A549 (cell line): ENCODE data around the gene RNF213. TPM values are rescaled to one million over a fixed set of nuclear protein-coding genes. Genes with fewer than 3 reads are reported as not detected.

Experiments used
- ATAC-seq, 2 experiments: fragments of 200-7000 bp in 1 of 2; fragments of >200 bp in 1 of 2; cut with Nextera tagmentation in 1 of 2; cut with Tn5 transposase in 1 of 2; 3 replicates each; pipeline versions ENCODE4 v1.8.0 to v1.9.1; 2018 to 2020; ENCODE audit warnings: mild to moderate bottlenecking in 1 of 2, moderate library complexity in 1 of 2
- CTCF ChIA-PET: fragments of 300-600 bp; sonication (Branson Sonifier 250); formaldehyde crosslinking; extraction: SDS; loops from one replicate; lab custom pipeline; 2021; ENCODE audit warnings: antibody characterized with exemption, inconsistent platforms; lab: Yijun Ruan, JAX
- POLR2A ChIA-PET: fragments of 350-600 bp; formaldehyde crosslinking; extraction: SDS; loops from one replicate; lab custom pipeline; 2021; ENCODE audit warnings: antibody characterized with exemption, inconsistent platforms; lab: Yijun Ruan, JAX
- DNase-seq, 2 experiments: peaks; one replicate each; pipeline versions ENCODE4 v3.0.0 to v3.0.0-alpha.2; 2011 to 2016; ENCODE audit warnings: low read depth in 1 of 2, low spot score in 1 of 2
- FAIRE-seq: peaks from 2 replicates; lab custom pipeline; 2011; peaks lifted over from hg19 to GRCh38; lab: Jason Lieb, UNC
- H3K27ac ChIP-seq, 2 experiments: fragments of >200 bp; sonication (Bioruptor Twin); formaldehyde crosslinking; 3 replicates each; pipeline ENCODE4 v1.5.1; 2016 to 2017
- H3K4me1 ChIP-seq: fragments of >200 bp; sonication (Bioruptor Twin); formaldehyde crosslinking; 3 replicates; pipeline ENCODE4 v1.6.1; 2016
- H3K4me2 ChIP-seq: fragments of >200 bp; sonication (Bioruptor Twin); formaldehyde crosslinking; 3 replicates; pipeline ENCODE4 v1.6.1; 2016
- H3K4me3 ChIP-seq: fragments of >200 bp; sonication (Bioruptor Twin); formaldehyde crosslinking; 3 replicates; pipeline ENCODE4 v1.5.1; 2016
- H3K9me3 ChIP-seq: fragments of >200 bp; sonication (Bioruptor Twin); formaldehyde crosslinking; 3 replicates; pipeline ENCODE4 v1.6.1; 2016
- BCL3 ChIP-seq: fragments of >200 bp; sonication (Bioruptor Twin); formaldehyde crosslinking; IDR thresholded peaks from 3 replicates; pipeline ENCODE4 v1.6.1; 2016
- CBX2 ChIP-seq: fragments of 200-600 bp; sonication (generic); IDR thresholded peaks from 2 replicates; pipeline ENCODE4 v1.6.1; 2016; ENCODE audit warnings: low read depth, mild to moderate bottlenecking, borderline replicate concordance
- CBX8 ChIP-seq: fragments of 200-600 bp; sonication (generic); IDR thresholded peaks from 2 replicates; pipeline ENCODE4 v1.6.1; 2016
- CHD2 ChIP-seq: fragments of 150-350 bp; IDR thresholded peaks from 2 replicates; pipeline ENCODE4 v1.6.1; 2014; ENCODE audit warnings: low read length; ENCODE audit not compliant: partially characterized antibody
- CHD4 ChIP-seq: fragments of 200-600 bp; sonication (generic); IDR thresholded peaks from 2 replicates; pipeline ENCODE4 v1.6.1; 2016; ENCODE audit warnings: antibody characterized with exemption, mild to moderate bottlenecking, borderline replicate concordance
- E2F6 ChIP-seq: IDR thresholded peaks from 2 replicates; pipeline ENCODE4 v1.6.1; 2012; ENCODE audit warnings: low read depth, borderline replicate concordance
- EHF ChIP-seq: fragments of 250-450 bp; sonication (Bioruptor Pico); IDR thresholded peaks from 2 replicates; pipeline ENCODE4 v1.5.0; 2020; ENCODE audit warnings: mild to moderate bottlenecking
- EHMT2 ChIP-seq: fragments of 200-600 bp; sonication (generic); IDR thresholded peaks from 2 replicates; pipeline ENCODE4 v1.6.1; 2016; ENCODE audit warnings: antibody characterized with exemption, low read depth, mild to moderate bottlenecking, moderate library complexity
- ELK1 ChIP-seq: fragments of 150-350 bp; IDR thresholded peaks from 2 replicates; pipeline ENCODE4 v1.6.1; 2014; ENCODE audit warnings: low read depth, mild to moderate bottlenecking, low read length
- FOSB ChIP-seq: fragments of 250-450 bp; sonication (Bioruptor Pico); IDR thresholded peaks from 2 replicates; pipeline ENCODE4 v1.5.0; 2020; ENCODE audit warnings: mild to moderate bottlenecking, moderate library complexity
- JUN ChIP-seq, 2 experiments: fragments of >200 bp; sonication (Bioruptor Twin); formaldehyde crosslinking; IDR thresholded peaks; 2 replicates in 1 of 2; 3 replicates in 1 of 2; pipeline ENCODE4 v1.6.1; 2016 to 2017
- KDM1A ChIP-seq: fragments of 200-600 bp; sonication (generic); IDR thresholded peaks from 2 replicates; pipeline ENCODE4 v1.6.1; 2016; ENCODE audit warnings: low read depth, mild to moderate bottlenecking
- MAX ChIP-seq: IDR thresholded peaks from 2 replicates; pipeline ENCODE4 v1.6.1; 2012
- MYC ChIP-seq: IDR thresholded peaks from 2 replicates; pipeline ENCODE4 v1.6.1; 2012; ENCODE audit warnings: mild to moderate bottlenecking, inconsistent platforms, low read length, improper control_type of control experiment, borderline replicate concordance
- NPAS2 ChIP-seq: fragments of 250-450 bp; sonication (Bioruptor Pico); IDR thresholded peaks from 2 replicates; pipeline ENCODE4 v1.8.0; 2022; ENCODE audit warnings: mild to moderate bottlenecking, moderate library complexity, borderline replicate concordance
- PBX3 ChIP-seq: IDR thresholded peaks from 2 replicates; pipeline ENCODE4 v1.6.1; 2012
- RAD21 ChIP-seq, 2 experiments: fragments of >200 bp in 1 of 2; sonication (Bioruptor Twin) in 1 of 2; formaldehyde crosslinking in 1 of 2; IDR thresholded peaks in 1 of 2; conservative IDR thresholded peaks in 1 of 2; 2 replicates in 1 of 2; 3 replicates in 1 of 2; pipeline ENCODE4 v1.6.1; 2012 to 2018; ENCODE audit warnings: inconsistent platforms in 1 of 2
- RCOR1 ChIP-seq: fragments of 150-350 bp; IDR thresholded peaks from 2 replicates; pipeline ENCODE4 v1.6.1; 2014; ENCODE audit warnings: antibody characterized with exemption, low read length, low read depth
- REST ChIP-seq: fragments of 200-600 bp; sonication (generic); IDR thresholded peaks from 2 replicates; pipeline ENCODE4 v1.6.1; 2016; ENCODE audit warnings: antibody characterized with exemption, mild to moderate bottlenecking, moderate library complexity
- RFX5 ChIP-seq: fragments of 450-650 bp; IDR thresholded peaks from 2 replicates; pipeline ENCODE4 v1.7.1; 2014; ENCODE audit warnings: antibody characterized with exemption, mild to moderate bottlenecking, moderate library complexity
- SREBF2 ChIP-seq: fragments of 450-650 bp; IDR thresholded peaks from 2 replicates; pipeline ENCODE4 v1.6.1; 2014; ENCODE audit warnings: mild to moderate bottlenecking, moderate library complexity
- ZC3H11A ChIP-seq: fragments of 450-650 bp; IDR thresholded peaks from 2 replicates; pipeline ENCODE4 v1.6.1; 2014; ENCODE audit warnings: antibody characterized with exemption, mild to moderate bottlenecking
- WGBS: methylation state at CpG from one replicate; pipeline ENCODE4 v1.1.6; 2017; ENCODE audit errors: missing lambda C conversion rate; 5-methylcytosine and 5-hydroxymethylcytosine counted together
- polyA plus RNA-seq, 4 experiments: library from polyadenylated mRNA; depleted of rRNA in 3 of 4; stranded (reverse); fragments of >200 nt; fragmentation: RNase III in 1 of 4; extraction: RNeasy Plus Mini Kit Qiagen cat#74134 plus additional on column Dnase treatment in 1 of 4; gene quantifications; 2 replicates in 3 of 4; 3 replicates in 1 of 4; pipeline ENCODE4 v1.2.3, GENCODE V29; 2011 to 2017

Gene RNF213
- polyA plus RNA-seq, 2 of the 4 experiments (the other 2 are of a cell fraction) = 59.1 to 127 TPM

- DNase-seq (no peak), FAIRE-seq (no peak), ATAC-seq (no peak)
- no peak for TF ChIP-seq KDM1A
- H3K27ac ChIP-seq = no peak overlapping the region
- H3K4me2 ChIP-seq = no peak overlapping the region; the same call in 2 of the 3 replicates
- ChIA-PET POLR2A (interaction anchor here (2.9 kb wide), 1 partner anchor 38 kb away, joined by 12 read pairs; no protein-coding TSS in a partner anchor), CTCF (interaction anchor here (0.5 to 3.5 kb wide), 5 partner anchors 9 to 564 kb away, joined by 3 to 25 read pairs (median 5); no protein-coding TSS in a partner anchor)
- H3K9me3 ChIP-seq = no peaks in the 10 kb centered on the region
- peaks cover 17% of the 10 kb centered on the region for H3K4me1 ChIP-seq
- WGBS = 86% methylated on average over 6 of the region's 6 CpGs
- H3K4me3 ChIP-seq = no peak overlapping the region
These were observed 156.3 kb downstream of the RNF213 start for GRCh38 chr17:80416940-80417293.

GRCh38 chr17:80418589-80418988 lies 157.9 kb downstream of the RNF213 start:
- WGBS = 91% methylated on average over 11 of the region's 11 CpGs
- Histone ChIP-seq H3K27ac (no peak overlapping the region), H3K4me2 (no peak overlapping the region), H3K4me1 (peaks cover 16% of the 10 kb centered on the region), H3K4me3 (no peak overlapping the region), H3K9me3 (no peaks in the 10 kb centered on the region)
- ChIA-PET CTCF (interaction anchor here (0.7 to 3.2 kb wide), 6 partner anchors 9 to 563 kb away, joined by 3 to 25 read pairs (median 4); no protein-coding TSS in a partner anchor), POLR2A (no interaction called here)
- ATAC-seq (no peak), DNase-seq (no peak), FAIRE-seq (no peak)
- no peak for TF ChIP-seq CHD2
- no peak for TF ChIP-seq ELK1
- TF ChIP-seq SREBF2 = no peak
- no peak for TF ChIP-seq FOSB
- TF ChIP-seq CBX8 = no peak
- no peak for TF ChIP-seq EHMT2
- no peak for TF ChIP-seq RFX5
- no peak for TF ChIP-seq MYC
- TF ChIP-seq RCOR1 = no peak
- TF ChIP-seq EHF (CRISPR knock-in tag) = no peak
- TF ChIP-seq E2F6 = no peak
- TF ChIP-seq ZC3H11A = no peak
- TF ChIP-seq RAD21 (conservative IDR thresholded peaks at IDR 0.05 in 1 of 2, IDR thresholded peaks at IDR 0.05 in 1 of 2) = no peak
- no peak for TF ChIP-seq JUN (IDR thresholded peaks at IDR 0.05)
- no peak for TF ChIP-seq PBX3
- no peak for TF ChIP-seq CHD4

- Histone ChIP-seq H3K4me2 (no peak overlapping the region), H3K9me3 (no peaks in the 10 kb centered on the region), H3K4me1 (peaks cover 10% of the 10 kb centered on the region), H3K4me3 (no peak overlapping the region), H3K27ac (no peak overlapping the region)
- CTCF ChIA-PET = interaction anchor here (0.6 to 3.2 kb wide), 8 partner anchors 8 to 1817 kb away, joined by 3 to 25 read pairs (median 4); no protein-coding TSS in a partner anchor
- ATAC-seq (no peak), FAIRE-seq (no peak), DNase-seq (no peak)
- 88% methylated on average over 11 of the region's 11 CpGs for WGBS
- no peak for TF ChIP-seq ZC3H11A
- no peak for TF ChIP-seq NPAS2 (CRISPR knock-in tag)
- TF ChIP-seq MAX = no peak
- TF ChIP-seq ELK1 = no peak
- no peak for TF ChIP-seq BCL3
- TF ChIP-seq CHD2 = no peak
- no peak for TF ChIP-seq REST
- TF ChIP-seq CBX2 = no peak
- no peak for TF ChIP-seq E2F6
- POLR2A ChIA-PET = no interaction called here
These were observed 158.6 kb downstream of the RNF213 start for GRCh38 chr17:80419255-80419654.
